GDM1 (cell line): Measurements from ENCODE around the gene SNX19.
"Not testable (repeated sequence)": the region's sequence is repeated elsewhere in the genome, so short reads cannot be mapped to it uniquely, and the experiment has no call there.

Experiments
- DNase-seq: peaks from one replicate; lab custom pipeline; 2025; lab: John Stamatoyannopoulos, UW

SNX19 gene

GRCh38 chr11:130873761-130874160 lies 42.5 kb downstream of the SNX19 start:
- no peak for DNase-seq

- no peak for DNase-seq
Observed at GRCh38 chr11:130872981-130873380, 43.3 kb downstream of the SNX19 start.

- no peak for DNase-seq
Observed at GRCh38 chr11:130872513-130872912, 43.8 kb downstream of the SNX19 start.

- DNase-seq, result no peak
Observed at GRCh38 chr11:130872102-130872501, 44.2 kb downstream of the SNX19 start.

- no peak for DNase-seq
Observed at GRCh38 chr11:130871616-130872015, 44.7 kb downstream of the SNX19 start.

GRCh38 chr11:130868721-130869390 lies 47.4 kb downstream of the SNX19 start:
- DNase-seq, result no peak

- no peak for DNase-seq
Observed at GRCh38 chr11:130868086-130868710, 48.1 kb downstream of the SNX19 start.

GRCh38 chr11:130866831-130867230 lies 49.4 kb downstream of the SNX19 start:
- DNase-seq, result no peak

GRCh38 chr11:130865774-130866114 lies 50.5 kb downstream of the SNX19 start:
- DNase-seq, result no peak

GRCh38 chr11:130865091-130865773 lies 51.0 kb downstream of the SNX19 start:
- DNase-seq, result no peak

- DNase-seq, result peak; percentile 65
Observed at GRCh38 chr11:130861902-130862860, 54.1 kb downstream of the SNX19 start.

GRCh38 chr11:130861283-130861682 lies 55.0 kb downstream of the SNX19 start:
- no peak for DNase-seq

- DNase-seq, result no peak
Observed at GRCh38 chr11:130859886-130860285, 56.4 kb downstream of the SNX19 start.

GRCh38 chr11:130858215-130858614 lies 58.1 kb downstream of the SNX19 start:
- DNase-seq, result no peak

- DNase-seq, result not testable (repeated sequence)
Observed at GRCh38 chr11:130855707-130856106, 60.6 kb downstream of the SNX19 start.

GRCh38 chr11:130854483-130854882 lies 61.8 kb downstream of the SNX19 start:
- no peak for DNase-seq

GRCh38 chr11:130852589-130852988 lies 63.7 kb downstream of the SNX19 start:
- DNase-seq, result no peak

- no peak for DNase-seq
Observed at GRCh38 chr11:130850185-130850944, 65.9 kb downstream of the SNX19 start.

GRCh38 chr11:130849215-130849568 lies 67.1 kb downstream of the SNX19 start:
- DNase-seq, result no peak

- DNase-seq, result no peak
Observed at GRCh38 chr11:130848361-130849214, 67.7 kb downstream of the SNX19 start.

- no peak for DNase-seq
Observed at GRCh38 chr11:130847517-130847916, 68.8 kb downstream of the SNX19 start.
